WERI-Rb-1 (cell line): Measurements from ENCODE around the gene GABRR3.

ENCODE experiments used
- DNase-seq: peaks from one replicate; pipeline ENCODE4 v3.0.0-alpha.2; 2020
- H3K27ac ChIP-seq: fragments of 250-450 bp; sonication (Bioruptor Pico); 2 replicates; pipeline ENCODE4 v1.5.1; 2020; ENCODE audit warnings: mild to moderate bottlenecking, moderate library complexity
- H3K27me3 ChIP-seq: fragments of 250-450 bp; sonication (Bioruptor Pico); 2 replicates; pipeline ENCODE4 v1.5.1; 2021; ENCODE audit warnings: mild to moderate bottlenecking, low read depth, moderate library complexity; ENCODE audit not compliant: insufficient read depth, severe bottlenecking
- H3K36me3 ChIP-seq: fragments of 250-450 bp; sonication (Bioruptor Pico); 2 replicates; pipeline ENCODE4 v1.5.1; 2020; ENCODE audit warnings: mild to moderate bottlenecking, moderate library complexity
- H3K4me3 ChIP-seq: 2 replicates; pipeline ENCODE4 v1.5.1; 2011; ENCODE audit warnings: low read depth, mild to moderate bottlenecking, control low read depth, low read length
- H3K9me3 ChIP-seq: fragments of 250-450 bp; sonication (Bioruptor Pico); 2 replicates; pipeline ENCODE4 v1.5.1; 2021; ENCODE audit warnings: mild to moderate bottlenecking, moderate library complexity; ENCODE audit not compliant: severe bottlenecking
- CTCF ChIP-seq: IDR thresholded peaks from 2 replicates; pipeline ENCODE4 v1.5.1; 2011; ENCODE audit warnings: low read depth, mild to moderate bottlenecking, control low read depth, inconsistent platforms, low read length

Gene GABRR3

DNA sequence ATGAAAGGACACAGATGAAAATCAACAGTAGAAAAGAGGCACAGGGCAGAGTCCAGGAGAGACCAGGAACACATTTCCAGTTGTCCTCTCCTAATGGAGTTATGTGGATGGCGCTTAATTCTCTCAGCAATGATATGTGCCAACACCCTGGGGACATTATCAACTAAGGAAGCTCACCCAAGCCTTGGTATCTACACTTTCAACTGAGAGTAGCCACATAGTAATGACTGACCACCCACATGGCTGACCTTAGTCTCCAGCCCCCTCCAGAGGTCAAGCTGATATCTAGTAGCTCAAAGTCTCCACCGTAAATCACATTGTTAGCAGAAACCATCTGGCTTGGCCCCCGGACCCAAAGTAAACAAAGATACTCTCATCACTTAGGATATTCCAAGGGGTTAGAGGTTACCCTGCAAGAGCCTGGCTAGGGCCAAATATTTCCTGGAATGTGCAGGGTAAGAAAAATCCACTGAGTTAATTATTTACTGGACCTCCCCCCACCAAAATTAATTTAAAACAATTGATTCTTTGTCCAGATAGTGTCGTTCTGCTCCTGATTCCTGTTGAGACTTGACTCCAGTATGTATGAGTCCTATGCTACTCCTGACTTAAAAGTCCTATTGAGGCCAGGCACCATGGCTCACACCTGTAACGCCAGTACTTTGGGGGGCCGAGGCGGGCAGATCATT is 24.8 kb downstream of the GABRR3 start:
- no peak overlapping the region for H3K27ac ChIP-seq
- no peaks in the 10 kb centered on the region for H3K36me3 ChIP-seq
- peak; percentile 30 for DNase-seq
- H3K4me3 ChIP-seq = no peak overlapping the region
- 0 out of 2 replicates have a peak, but pooled peaks have one; percentile 5 for TF ChIP-seq CTCF
- no peaks in the 10 kb centered on the region for H3K9me3 ChIP-seq
- H3K27me3 ChIP-seq = no peaks in the 10 kb centered on the region

- no peak for DNase-seq
- no peak for TF ChIP-seq CTCF
- Histone ChIP-seq H3K9me3 (no peaks in the 10 kb centered on the region), H3K36me3 (no peaks in the 10 kb centered on the region), H3K27ac (no peak overlapping the region), H3K27me3 (no peaks in the 10 kb centered on the region), H3K4me3 (no peak overlapping the region)
Observed at GRCh38 chr3:98008855-98009254, 26.3 kb downstream of the GABRR3 start.

DNA sequence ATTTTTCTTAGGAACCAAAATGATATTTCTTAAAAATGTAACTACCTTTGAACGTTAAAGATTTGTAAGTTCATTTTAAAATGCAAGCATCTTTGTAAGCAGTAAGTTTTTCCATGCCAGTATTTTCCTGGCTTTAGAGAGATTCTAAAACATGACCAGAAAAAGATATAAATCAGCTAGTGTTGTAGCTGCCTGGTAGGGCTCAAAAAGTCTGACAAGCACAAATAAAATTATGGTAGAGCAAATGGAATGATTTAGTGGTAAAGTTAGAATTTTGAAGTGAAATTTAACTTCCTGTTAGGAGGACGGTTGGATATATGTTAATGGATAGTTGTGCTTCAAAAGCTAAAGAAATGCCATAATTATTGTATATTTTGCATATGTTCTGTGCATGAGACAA is 29.7 kb downstream of the GABRR3 start:
- H3K4me3 ChIP-seq = no peak overlapping the region
- H3K9me3 ChIP-seq = no peaks in the 10 kb centered on the region
- DNase-seq = no peak
- H3K27ac ChIP-seq = no peak overlapping the region
- H3K36me3 ChIP-seq = no peaks in the 10 kb centered on the region
- no peaks in the 10 kb centered on the region for H3K27me3 ChIP-seq
- TF ChIP-seq CTCF = no peak

- no peaks in the 10 kb centered on the region for H3K27me3 ChIP-seq
Observed at GRCh38 chr3:98004721-98005120, 30.4 kb downstream of the GABRR3 start.

GRCh38 chr3:98003306-98003969 is 31.7 kb downstream of the GABRR3 start:
- DNase-seq = no peak
- H3K4me3 ChIP-seq = no peak overlapping the region
- no peaks in the 10 kb centered on the region for H3K27me3 ChIP-seq
- TF ChIP-seq CTCF = no peak
- H3K27ac ChIP-seq = no peak overlapping the region
- no peaks in the 10 kb centered on the region for H3K36me3 ChIP-seq
- no peaks in the 10 kb centered on the region for H3K9me3 ChIP-seq

More at GRCh38 chr3:98004721-98005120, 30.4 kb downstream of the GABRR3 start:
- TF ChIP-seq CTCF = no peak
- no peak for DNase-seq
- no peak overlapping the region for H3K4me3 ChIP-seq
- no peaks in the 10 kb centered on the region for H3K9me3 ChIP-seq
- no peaks in the 10 kb centered on the region for H3K36me3 ChIP-seq
- H3K27ac ChIP-seq = no peak overlapping the region
